Activated naive CD8-positive, alpha-beta T cell treated with anti-CD3 and anti-CD28 coated beads, Interleukin-2, amount 50 U/mL, for 24 hours (primary cell): Measurements from ENCODE around the gene SOCS7.
"Not testable (repeated sequence)": the region's sequence is repeated elsewhere in the genome, so short reads cannot be mapped to it uniquely, and the experiment has no call there.

Experiments
- ATAC-seq: fragments of 150-1000 bp; cut with Tn5 transposase; one replicate; pipeline ENCODE4 v1.10.0; 2021
- DNase-seq: peaks from one replicate; pipeline ENCODE4 v3.0.0; 2021
- H3K27ac Mint-ChIP-seq: one replicate; pipeline ENCODE4 v1.8.0; 2021; ENCODE audit warnings: mild to moderate bottlenecking, mixed read lengths
- H3K27me3 Mint-ChIP-seq: one replicate; pipeline ENCODE4 v1.8.0; 2021; ENCODE audit warnings: mixed read lengths
- H3K36me3 Mint-ChIP-seq: one replicate; pipeline ENCODE4 v1.8.0; 2021; ENCODE audit warnings: low read depth, mixed read lengths
- H3K4me1 Mint-ChIP-seq: one replicate; pipeline ENCODE4 v1.8.0; 2021; ENCODE audit warnings: mixed read lengths
- H3K4me3 Mint-ChIP-seq: one replicate; pipeline ENCODE4 v1.8.0; 2021; ENCODE audit warnings: mild to moderate bottlenecking, moderate library complexity, mixed read lengths
- H3K9me3 Mint-ChIP-seq: one replicate; pipeline ENCODE4 v1.8.0; 2021; ENCODE audit warnings: mixed read lengths

Gene SOCS7

DNA sequence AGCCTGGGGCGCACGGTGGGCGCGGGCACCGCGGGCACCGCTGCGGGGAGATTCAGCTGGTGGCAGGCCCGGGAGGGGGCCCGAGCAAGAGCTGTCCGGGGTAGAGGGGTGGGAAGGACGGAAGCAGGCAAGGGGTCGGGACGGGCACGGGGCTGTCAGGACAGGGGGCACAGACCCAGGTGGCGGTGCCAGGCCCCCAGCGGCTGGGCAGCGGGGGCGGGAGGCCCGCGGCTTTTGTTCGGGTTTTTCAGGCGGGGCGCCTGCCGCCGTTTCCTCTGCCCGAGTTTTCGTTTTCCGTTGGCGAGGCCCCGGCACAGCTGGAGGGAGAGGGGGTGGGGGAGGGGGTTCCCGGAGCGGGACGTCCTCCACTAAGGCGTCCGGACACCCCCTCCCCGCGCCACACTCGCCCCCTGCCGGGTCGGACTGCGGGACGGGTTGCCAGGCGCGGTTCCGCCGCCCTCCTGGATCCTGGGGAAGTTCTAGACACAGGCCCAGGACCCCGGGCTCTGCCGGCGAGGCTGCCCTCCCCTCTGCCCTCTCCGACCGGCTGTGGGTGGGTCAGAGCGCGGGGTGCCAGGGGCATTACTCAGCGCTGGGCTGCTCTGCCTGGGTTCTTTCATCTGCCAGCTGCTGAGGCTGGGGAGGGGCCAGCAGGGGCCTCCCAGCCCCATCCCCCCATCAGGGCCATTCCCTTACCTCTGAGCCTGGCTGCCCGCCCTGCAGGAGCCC, 77.2 kb downstream of the SOCS7 start:
- Mint-ChIP-seq H3K4me1 (peaks cover 12% of the 10 kb centered on the region), H3K9me3 (no peaks in the 10 kb centered on the region), H3K36me3 (no peaks in the 10 kb centered on the region), H3K27me3 (peaks cover 28% of the 10 kb centered on the region), H3K4me3 (peak overlapping the region; percentile 50), H3K27ac (no peak overlapping the region)
- DNase-seq (peak; percentile 31), ATAC-seq (peak; percentile 37)

DNA sequence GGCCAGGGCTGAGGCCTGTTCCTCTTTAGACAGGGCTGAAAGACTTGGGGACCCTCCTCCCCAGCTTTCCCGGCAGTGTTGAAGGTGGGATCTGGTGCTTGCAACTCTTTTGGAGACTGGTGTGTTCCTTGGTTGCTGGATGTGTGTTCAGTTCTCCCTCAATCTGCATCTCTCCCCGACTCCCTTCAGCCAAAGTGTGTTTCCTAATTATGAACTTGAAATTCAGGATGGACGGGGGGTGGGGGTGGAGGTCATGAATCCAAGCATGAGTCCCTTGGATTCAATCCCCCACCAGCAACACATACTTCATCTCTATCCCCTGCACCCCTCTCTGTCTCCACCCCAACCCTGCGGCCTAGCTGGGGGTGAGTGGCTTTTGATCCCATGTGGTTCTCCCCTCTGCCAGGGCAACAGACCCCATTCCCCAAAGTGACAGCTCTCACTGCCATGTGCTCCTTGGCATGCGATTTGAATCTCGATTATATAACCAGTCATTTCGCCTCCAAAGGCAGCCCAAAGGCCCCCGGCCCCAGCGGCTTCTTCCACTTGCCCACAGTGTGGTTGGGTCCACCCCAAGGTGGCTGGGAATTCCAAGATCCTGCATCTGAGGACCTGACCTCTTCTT, 77.9 kb downstream of the SOCS7 start:
- peaks cover 12% of the 10 kb centered on the region for H3K4me1 Mint-ChIP-seq
- no peak overlapping the region for H3K27ac Mint-ChIP-seq
- ATAC-seq (no peak), DNase-seq (no peak)
- H3K36me3 Mint-ChIP-seq: no peaks in the 10 kb centered on the region
- peaks cover 25% of the 10 kb centered on the region for H3K27me3 Mint-ChIP-seq
- no peaks in the 10 kb centered on the region for H3K9me3 Mint-ChIP-seq
- H3K4me3 Mint-ChIP-seq: peak overlapping the region; percentile 50

DNA sequence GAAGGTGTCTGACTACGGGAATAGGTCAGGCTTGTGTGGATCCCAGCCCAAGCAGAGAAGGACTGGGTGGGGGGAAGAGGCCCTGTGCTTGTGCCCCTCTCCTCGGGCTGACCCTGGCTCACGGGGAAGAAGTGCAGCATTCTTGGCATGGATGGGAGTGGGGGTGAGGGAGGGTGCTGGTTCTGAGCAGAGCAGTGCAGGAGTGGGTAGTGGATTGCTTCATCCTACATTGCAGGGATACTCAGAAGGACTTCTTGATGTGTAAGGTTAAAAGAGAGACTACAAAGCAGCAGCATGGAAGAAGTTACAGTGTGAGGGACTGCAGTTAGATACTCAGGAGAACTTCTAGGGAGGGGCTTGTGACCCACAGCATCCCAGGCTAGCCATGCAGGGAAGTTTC, 78.7 kb downstream of the SOCS7 start:
- H3K4me1 Mint-ChIP-seq: peaks cover 12% of the 10 kb centered on the region
- DNase-seq: no peak
- H3K36me3 Mint-ChIP-seq: no peaks in the 10 kb centered on the region
- no peak overlapping the region for H3K4me3 Mint-ChIP-seq
- ATAC-seq: no peak
- H3K9me3 Mint-ChIP-seq: no peaks in the 10 kb centered on the region
- H3K27me3 Mint-ChIP-seq: peaks cover 19% of the 10 kb centered on the region
- H3K27ac Mint-ChIP-seq: no peak overlapping the region

DNA sequence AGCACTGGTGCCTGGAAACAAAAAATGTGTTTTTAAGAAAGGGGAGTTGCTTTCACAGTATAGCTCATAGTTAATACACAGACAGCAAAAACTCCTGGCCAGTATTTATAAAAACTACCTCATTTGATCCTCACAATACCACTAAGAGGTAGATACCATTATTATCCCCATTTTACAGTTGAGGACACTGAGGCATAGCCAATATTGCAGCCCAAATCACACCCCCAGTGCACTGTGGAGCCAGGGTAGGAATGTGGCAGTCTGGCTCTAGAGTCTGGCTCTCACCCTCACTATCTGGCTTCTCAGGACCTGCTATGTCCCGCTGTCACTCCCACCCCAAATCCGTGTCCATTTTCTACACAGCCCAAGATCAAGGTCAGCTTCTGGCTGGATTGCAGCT, 79.2 kb downstream of the SOCS7 start:
- no peaks in the 10 kb centered on the region for H3K9me3 Mint-ChIP-seq
- peaks cover 12% of the 10 kb centered on the region for H3K4me1 Mint-ChIP-seq
- no peak for DNase-seq
- H3K27ac Mint-ChIP-seq: no peak overlapping the region
- peaks cover 19% of the 10 kb centered on the region for H3K27me3 Mint-ChIP-seq
- H3K36me3 Mint-ChIP-seq: no peaks in the 10 kb centered on the region
- no peak overlapping the region for H3K4me3 Mint-ChIP-seq
- no peak for ATAC-seq

GRCh38 chr17:38431346-38432145, 79.9 kb downstream of the SOCS7 start:
- no peak for ATAC-seq
- Mint-ChIP-seq H3K27ac (no peak overlapping the region), H3K36me3 (no peaks in the 10 kb centered on the region), H3K4me1 (peaks cover 12% of the 10 kb centered on the region), H3K9me3 (no peaks in the 10 kb centered on the region), H3K4me3 (no peak overlapping the region), H3K27me3 (peaks cover 19% of the 10 kb centered on the region)
- no peak for DNase-seq

GRCh38 chr17:38434178-38434665, 82.6 kb downstream of the SOCS7 start:
- peaks cover 3% of the 10 kb centered on the region for H3K4me1 Mint-ChIP-seq
- peaks cover 10% of the 10 kb centered on the region for H3K27me3 Mint-ChIP-seq
- no peak for DNase-seq
- no peak overlapping the region for H3K4me3 Mint-ChIP-seq
- ATAC-seq: no peak
- H3K27ac Mint-ChIP-seq: no peak overlapping the region
- H3K9me3 Mint-ChIP-seq: no peaks in the 10 kb centered on the region
- no peaks in the 10 kb centered on the region for H3K36me3 Mint-ChIP-seq

DNA sequence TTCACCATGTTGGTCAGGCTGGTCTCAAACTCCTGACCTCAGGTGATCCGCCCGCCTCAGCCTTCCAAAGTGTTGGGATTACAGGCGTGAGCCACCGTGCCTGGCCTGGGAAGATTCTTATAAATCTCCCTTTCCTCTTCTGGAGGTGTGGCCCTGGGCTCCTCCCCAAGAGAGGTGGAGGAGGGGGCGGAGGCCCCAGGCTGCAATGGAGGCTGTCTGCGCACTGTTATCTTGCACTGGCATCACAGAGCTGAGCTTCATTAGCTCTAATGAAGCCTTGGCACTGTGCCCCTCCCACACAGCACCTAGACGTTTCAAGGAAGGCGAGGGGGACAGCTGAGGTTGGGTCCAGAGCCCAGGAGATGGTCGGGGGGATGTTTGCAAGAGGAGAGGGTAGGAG, 84.2 kb downstream of the SOCS7 start:
- no peaks in the 10 kb centered on the region for H3K9me3 Mint-ChIP-seq
- H3K27ac Mint-ChIP-seq: no peak overlapping the region
- H3K36me3 Mint-ChIP-seq: no peaks in the 10 kb centered on the region
- DNase-seq (no peak), ATAC-seq (no peak)
- H3K4me1 Mint-ChIP-seq: no peaks in the 10 kb centered on the region
- no peaks in the 10 kb centered on the region for H3K27me3 Mint-ChIP-seq
- H3K4me3 Mint-ChIP-seq: no peak overlapping the region

DNA sequence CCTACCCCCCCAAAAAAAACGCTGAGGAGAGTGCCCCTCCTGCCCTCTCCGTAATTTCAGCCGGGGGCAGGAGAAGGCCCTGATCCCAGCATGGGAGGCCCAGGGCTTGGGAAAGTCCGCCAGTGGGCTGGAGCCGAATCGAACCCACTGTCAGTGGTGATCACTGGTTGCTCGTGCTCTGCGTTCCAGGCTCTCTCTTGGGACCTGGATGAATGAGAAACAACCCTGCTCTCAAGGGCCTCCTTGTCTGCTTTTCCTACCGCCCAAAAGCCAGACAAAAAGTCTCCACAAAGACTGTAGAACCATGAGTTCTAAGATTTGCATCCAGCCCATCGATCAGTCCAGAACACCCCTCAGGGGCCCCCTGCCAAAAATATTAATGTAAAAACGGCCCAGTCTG, 84.7 kb downstream of the SOCS7 start:
- Mint-ChIP-seq H3K4me3 (no peak overlapping the region), H3K27ac (no peak overlapping the region), H3K36me3 (no peaks in the 10 kb centered on the region), H3K9me3 (no peaks in the 10 kb centered on the region), H3K4me1 (no peaks in the 10 kb centered on the region), H3K27me3 (no peaks in the 10 kb centered on the region)
- DNase-seq: no peak
- no peak for ATAC-seq

- not testable (repeated sequence) for DNase-seq, ATAC-seq, H3K36me3 Mint-ChIP-seq, H3K27ac Mint-ChIP-seq, H3K27me3 Mint-ChIP-seq, H3K4me1 Mint-ChIP-seq, H3K4me3 Mint-ChIP-seq, H3K9me3 Mint-ChIP-seq
These were observed 85.7 kb downstream of the SOCS7 start for GRCh38 chr17:38437313-38437712.

DNA sequence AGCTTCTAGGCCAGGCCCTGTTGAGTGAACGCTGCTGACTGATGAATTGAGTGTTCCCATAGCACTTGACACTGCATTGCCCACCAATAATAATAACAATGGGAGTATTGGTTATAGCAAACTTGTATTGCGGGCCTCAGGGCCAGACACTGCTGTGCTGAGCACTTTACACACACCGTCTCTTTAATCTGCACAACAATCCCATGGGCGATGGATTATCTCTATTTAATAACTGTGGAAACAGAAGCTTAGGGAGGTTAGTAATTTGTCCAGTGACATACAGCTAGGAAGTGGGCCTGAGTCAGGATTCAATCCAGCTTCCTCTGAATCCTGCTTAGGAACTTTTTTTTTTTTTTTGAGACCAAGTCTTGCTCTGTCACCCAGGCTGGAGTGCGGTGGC, 87.8 kb downstream of the SOCS7 start:
- Mint-ChIP-seq H3K27ac (no peak overlapping the region), H3K36me3 (no peaks in the 10 kb centered on the region), H3K4me1 (no peaks in the 10 kb centered on the region), H3K4me3 (no peak overlapping the region), H3K9me3 (no peaks in the 10 kb centered on the region), H3K27me3 (peaks cover 2% of the 10 kb centered on the region)
- DNase-seq: no peak
- ATAC-seq: no peak

- Mint-ChIP-seq H3K36me3 (no peaks in the 10 kb centered on the region), H3K4me1 (no peaks in the 10 kb centered on the region), H3K4me3 (no peak overlapping the region), H3K27ac (no peak overlapping the region), H3K9me3 (no peaks in the 10 kb centered on the region), H3K27me3 (peaks cover 2% of the 10 kb centered on the region)
- ATAC-seq: no peak
- no peak for DNase-seq
These were observed 89.2 kb downstream of the SOCS7 start for GRCh38 chr17:38440614-38441397.

DNA sequence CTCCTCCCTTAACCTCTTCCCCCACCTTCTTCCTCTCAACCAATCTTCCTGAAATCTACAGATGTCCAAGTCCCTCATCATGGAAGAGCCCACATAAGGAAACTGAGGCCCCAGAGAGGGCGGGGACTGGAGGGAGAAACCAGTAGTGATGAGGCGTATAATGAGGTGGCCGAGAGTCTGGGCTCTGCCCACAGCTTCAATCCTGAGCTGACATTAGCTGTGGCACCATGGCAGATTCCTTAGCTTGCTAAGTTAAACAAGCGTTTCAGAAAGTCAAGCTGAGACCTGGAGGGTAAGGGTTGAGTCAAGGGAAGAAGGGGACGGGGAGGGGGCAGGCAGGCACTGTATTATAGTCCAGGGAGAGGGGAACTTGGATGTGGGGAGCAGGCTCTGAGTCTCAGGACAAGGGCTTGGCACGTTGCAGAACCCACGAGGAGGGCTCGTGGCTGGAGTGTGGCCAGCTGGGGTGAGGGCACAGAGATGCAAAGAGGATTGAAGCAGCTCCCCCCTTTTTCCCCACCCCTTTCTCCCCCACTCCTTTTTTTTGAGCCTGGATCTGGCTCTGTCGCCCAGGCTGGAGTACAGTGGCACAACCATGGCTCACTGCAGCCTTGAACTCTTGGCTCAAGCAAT, 89.9 kb downstream of the SOCS7 start:
- no peak for ATAC-seq
- H3K27ac Mint-ChIP-seq: no peak overlapping the region
- no peaks in the 10 kb centered on the region for H3K4me1 Mint-ChIP-seq
- DNase-seq: no peak
- no peaks in the 10 kb centered on the region for H3K9me3 Mint-ChIP-seq
- no peak overlapping the region for H3K4me3 Mint-ChIP-seq
- no peaks in the 10 kb centered on the region for H3K36me3 Mint-ChIP-seq
- H3K27me3 Mint-ChIP-seq: peaks cover 2% of the 10 kb centered on the region

GRCh38 chr17:38442548-38442947, 90.9 kb downstream of the SOCS7 start:
- Mint-ChIP-seq H3K9me3 (no peaks in the 10 kb centered on the region), H3K4me1 (no peaks in the 10 kb centered on the region), H3K27me3 (peaks cover 2% of the 10 kb centered on the region), H3K27ac (no peak overlapping the region), H3K4me3 (no peak overlapping the region), H3K36me3 (no peaks in the 10 kb centered on the region)
- no peak for ATAC-seq
- DNase-seq: no peak
